Prostate gland (tissue), 2 donors: ENCODE results near the gene CHRNB4. TPM values are rescaled to one million over a fixed set of nuclear protein-coding genes. Genes with fewer than 3 reads are reported as not detected.

Experiments used
- DNase-seq: peaks from one replicate; pipeline ENCODE4 v3.0.0-alpha.2; 2019; ENCODE audit warnings: low spot score
- H3K27ac ChIP-seq, 2 donors: fragments of 200-600 bp; sonication (generic); 2 replicates each; pipeline ENCODE4 v1.5.1; 2017 to 2019
- H3K27me3 ChIP-seq: fragments of 200-600 bp; sonication (generic); replicated peaks from 2 replicates; pipeline ENCODE4 v1.5.1; 2019; ENCODE audit not compliant: insufficient read depth
- H3K36me3 ChIP-seq, 2 donors: fragments of 200-600 bp; sonication (generic); 1 replicate in 1 of 2; 2 replicates in 1 of 2; pipeline versions ENCODE4 v1.5.1 to v1.8.1; 2017 to 2019
- H3K4me1 ChIP-seq: fragments of 200-600 bp; sonication (generic); replicated peaks from 2 replicates; pipeline ENCODE4 v1.5.1; 2019
- H3K4me3 ChIP-seq, 2 donors: fragments of 200-600 bp; sonication (generic); 2 replicates each; pipeline ENCODE4 v1.5.1; 2017 to 2019
- H3K9me3 ChIP-seq: fragments of 200-600 bp; sonication (generic); 2 replicates; pipeline ENCODE4 v1.5.1; 2017
- POLR2A ChIP-seq: fragments of 450-650 bp; IDR thresholded peaks from one replicate; pipeline ENCODE4 v1.6.1; 2016; ENCODE audit warnings: antibody characterized with exemption, mild to moderate bottlenecking
- POLR2AphosphoS5 ChIP-seq: sonication (generic); formaldehyde crosslinking; IDR thresholded peaks from one replicate; pipeline ENCODE4 v1.6.1; 2017; ENCODE audit warnings: antibody characterized with exemption
- WGBS: methylation state at CpG from one replicate; pipeline ENCODE4 v1.1.5; 2018; 5-methylcytosine and 5-hydroxymethylcytosine counted together
- intact Hi-C: fragments of 100-400 bp; cut with DNase I; formaldehyde crosslinking; loops from one replicate; pipeline ENCODE4 v1.14.2; 2022
- total RNA-seq, 2 donors: library from RNA; depleted of rRNA; stranded (reverse); fragments of >200 nt; gene quantifications; one replicate each; pipeline ENCODE4 v1.1.0, GENCODE V29; 2016
- TF ChIP-seq, protein P1 (sequence below), 4 experiments: fragments of 200-600 bp in 2 of 4; fragments of 450-650 bp in 2 of 4; sonication (generic) in 2 of 4; IDR thresholded peaks; 1 replicate in 3 of 4; 2 replicates in 1 of 4; pipeline ENCODE4 v1.5.1; 2016 to 2019; ENCODE audit warnings: antibody characterized with exemption in 4 of 4, mild to moderate bottlenecking in 2 of 4, moderate library complexity in 2 of 4

Gene CHRNB4
- total RNA-seq, 2 donors from 2014 or later = 3.0 TPM; not detected in 1

DNA sequence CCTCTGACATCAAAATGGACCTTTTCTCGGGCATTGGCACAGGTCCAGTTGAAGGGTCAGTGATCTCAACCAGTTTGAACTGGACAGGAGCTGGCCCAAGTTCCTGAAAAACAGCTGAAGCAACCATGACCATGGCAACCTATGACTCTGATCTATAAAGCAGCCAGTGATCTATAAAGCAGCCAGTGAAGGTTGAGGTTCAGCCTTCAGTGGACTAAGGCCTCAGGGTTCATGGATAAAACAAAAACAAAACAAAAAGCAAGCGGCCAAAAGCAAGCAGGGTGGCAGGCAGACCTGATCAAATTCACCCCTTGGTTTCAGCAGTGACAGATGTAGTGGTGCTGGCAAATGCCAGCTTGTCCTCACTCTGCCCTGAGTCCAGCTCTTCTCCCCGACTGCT lies 10.0 kb upstream of the CHRNB4 start:
- TF ChIP-seq, protein P1, sequence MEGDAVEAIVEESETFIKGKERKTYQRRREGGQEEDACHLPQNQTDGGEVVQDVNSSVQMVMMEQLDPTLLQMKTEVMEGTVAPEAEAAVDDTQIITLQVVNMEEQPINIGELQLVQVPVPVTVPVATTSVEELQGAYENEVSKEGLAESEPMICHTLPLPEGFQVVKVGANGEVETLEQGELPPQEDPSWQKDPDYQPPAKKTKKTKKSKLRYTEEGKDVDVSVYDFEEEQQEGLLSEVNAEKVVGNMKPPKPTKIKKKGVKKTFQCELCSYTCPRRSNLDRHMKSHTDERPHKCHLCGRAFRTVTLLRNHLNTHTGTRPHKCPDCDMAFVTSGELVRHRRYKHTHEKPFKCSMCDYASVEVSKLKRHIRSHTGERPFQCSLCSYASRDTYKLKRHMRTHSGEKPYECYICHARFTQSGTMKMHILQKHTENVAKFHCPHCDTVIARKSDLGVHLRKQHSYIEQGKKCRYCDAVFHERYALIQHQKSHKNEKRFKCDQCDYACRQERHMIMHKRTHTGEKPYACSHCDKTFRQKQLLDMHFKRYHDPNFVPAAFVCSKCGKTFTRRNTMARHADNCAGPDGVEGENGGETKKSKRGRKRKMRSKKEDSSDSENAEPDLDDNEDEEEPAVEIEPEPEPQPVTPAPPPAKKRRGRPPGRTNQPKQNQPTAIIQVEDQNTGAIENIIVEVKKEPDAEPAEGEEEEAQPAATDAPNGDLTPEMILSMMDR (IDR thresholded peaks at IDR 0.05) = no peak
- no peak for TF ChIP-seq POLR2A
- TF ChIP-seq POLR2AphosphoS5 = no peak
- no peaks in the 10 kb centered on the region for H3K27me3 ChIP-seq
- H3K27ac ChIP-seq = no peak overlapping the region
- no peaks in the 10 kb centered on the region for H3K36me3 ChIP-seq
- H3K4me3 ChIP-seq = no peak overlapping the region
- no peak for DNase-seq
- H3K4me1 ChIP-seq = no peaks in the 10 kb centered on the region
- WGBS = 71% methylated on average over 3 of the region's 3 CpGs
- H3K9me3 ChIP-seq = no peaks in the 10 kb centered on the region
- intact Hi-C loops = no loop called here

DNA sequence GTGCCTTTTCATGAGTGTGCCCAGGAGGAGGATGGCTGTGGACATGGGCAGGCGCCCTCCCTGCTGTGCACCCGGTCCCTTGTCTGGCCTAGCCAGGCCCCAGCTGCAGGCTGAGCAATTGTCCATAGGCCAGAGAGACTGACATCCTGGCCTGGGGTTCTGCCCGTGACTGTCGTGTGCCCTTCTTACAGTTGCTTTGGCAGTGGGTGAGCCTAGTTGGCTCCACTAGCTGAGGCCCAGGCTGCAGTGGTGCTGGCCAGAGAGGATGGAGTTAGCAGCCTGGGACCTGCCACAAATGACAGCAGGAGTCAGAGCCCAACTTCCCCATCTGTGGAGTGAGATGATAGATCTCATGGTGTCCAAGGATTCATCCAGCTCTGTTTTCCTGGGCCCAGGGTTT lies 9.0 kb upstream of the CHRNB4 start:
- no peak overlapping the region for H3K27ac ChIP-seq
- H3K36me3 ChIP-seq = no peaks in the 10 kb centered on the region
- H3K27me3 ChIP-seq = no peaks in the 10 kb centered on the region
- no peak for TF ChIP-seq POLR2A
- TF ChIP-seq, protein P1 (IDR thresholded peaks at IDR 0.05) = no peak
- no peak for TF ChIP-seq POLR2AphosphoS5
- no peaks in the 10 kb centered on the region for H3K4me1 ChIP-seq
- intact Hi-C loops = no loop called here
- no peaks in the 10 kb centered on the region for H3K9me3 ChIP-seq
- no peak overlapping the region for H3K4me3 ChIP-seq
- WGBS = 80% methylated on average over 4 of the region's 4 CpGs
- DNase-seq = no peak

DNA sequence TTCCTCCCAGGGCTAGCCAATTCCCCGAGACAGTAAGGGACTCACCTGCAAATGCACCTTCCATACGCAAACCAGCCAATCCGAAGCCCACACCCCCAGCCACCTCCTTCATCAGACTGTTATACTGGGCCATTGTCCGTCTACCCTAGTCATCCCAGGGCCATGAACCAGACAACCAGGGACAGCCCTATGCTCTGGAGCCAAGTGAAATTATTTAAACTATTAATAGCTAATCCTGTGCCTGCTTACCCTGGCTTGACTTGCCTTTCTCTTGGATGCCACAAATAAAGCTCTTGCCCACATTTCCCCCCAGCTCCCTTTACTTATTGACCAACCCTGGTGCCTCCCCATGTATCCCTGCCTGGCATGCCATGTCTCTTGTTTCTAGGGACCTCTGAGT lies 4.0 kb upstream of the CHRNB4 start:
- intact Hi-C loops = no loop called here
- no peaks in the 10 kb centered on the region for H3K9me3 ChIP-seq
- WGBS = 97% methylated on average over 4 of the region's 4 CpGs
- H3K4me1 ChIP-seq = no peaks in the 10 kb centered on the region
- no peak overlapping the region for H3K4me3 ChIP-seq
- TF ChIP-seq, protein P1 (IDR thresholded peaks at IDR 0.05) = no peak
- TF ChIP-seq POLR2AphosphoS5 = no peak
- no peak for TF ChIP-seq POLR2A
- H3K36me3 ChIP-seq = no peaks in the 10 kb centered on the region
- no peaks in the 10 kb centered on the region for H3K27me3 ChIP-seq
- no peak for DNase-seq
- no peak overlapping the region for H3K27ac ChIP-seq

DNA sequence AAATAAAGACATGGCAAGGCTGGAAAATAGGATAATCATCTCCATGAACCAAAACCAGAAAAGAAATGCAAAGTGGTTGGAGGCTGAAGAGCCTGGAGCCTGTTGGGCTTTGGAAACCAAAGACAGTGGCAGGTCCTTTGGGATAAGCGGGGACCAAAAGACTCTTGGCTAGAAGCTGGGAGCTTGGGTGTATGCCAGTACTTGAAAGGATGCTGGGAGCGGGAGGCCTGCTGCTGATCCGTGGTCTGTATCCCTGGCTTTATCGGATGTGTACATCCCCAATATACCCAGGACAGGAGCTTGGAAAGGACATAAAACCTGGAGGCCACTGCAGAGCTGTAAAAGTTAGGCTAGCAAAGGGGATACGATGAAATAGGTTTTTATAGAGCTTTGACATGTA lies 1.3 kb upstream of the CHRNB4 start:
- 74% methylated on average over 5 of the region's 5 CpGs for WGBS
- no peak for DNase-seq
- Histone ChIP-seq H3K4me3 (no peak overlapping the region), H3K4me1 (no peaks in the 10 kb centered on the region), H3K36me3 (no peaks in the 10 kb centered on the region), H3K9me3 (no peaks in the 10 kb centered on the region), H3K27me3 (no peaks in the 10 kb centered on the region), H3K27ac (no peak overlapping the region)
- TF ChIP-seq, protein P1 (IDR thresholded peaks at IDR 0.05) = no peak
- no peak for TF ChIP-seq POLR2A
- intact Hi-C loops = no loop called here

DNA sequence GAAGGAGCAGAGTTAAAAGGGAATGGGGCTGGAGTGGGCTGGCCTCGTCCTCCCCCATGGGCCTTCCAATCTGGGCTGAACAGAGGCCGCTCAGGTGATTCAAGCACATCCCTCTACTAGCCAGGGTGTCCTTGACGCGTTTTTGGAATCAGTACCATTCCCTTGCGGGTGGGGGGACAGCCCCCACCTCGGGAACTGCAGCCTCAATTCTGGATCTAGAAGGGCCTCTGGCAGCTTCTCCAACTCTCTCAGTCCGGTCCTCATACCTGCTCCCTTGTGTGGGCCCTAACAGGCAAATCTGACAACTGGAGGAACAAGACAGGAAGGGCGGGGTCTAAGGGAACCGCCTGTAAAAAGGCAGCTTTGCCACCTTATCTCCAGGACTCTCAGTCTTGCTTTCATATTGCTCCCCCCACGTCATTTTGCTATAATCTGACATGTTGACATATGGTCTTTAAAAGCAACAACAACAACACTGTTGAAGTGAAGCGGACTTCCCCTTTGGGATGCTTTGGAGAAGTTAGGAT lies 802 bp upstream of the CHRNB4 start:
- no peaks in the 10 kb centered on the region for H3K27me3 ChIP-seq
- WGBS = 80% methylated on average over 11 of the region's 11 CpGs
- no peaks in the 10 kb centered on the region for H3K36me3 ChIP-seq
- TF ChIP-seq POLR2AphosphoS5 (no peak), POLR2A (no peak)
- TF ChIP-seq, protein P1 (IDR thresholded peaks at IDR 0.05) = no peak
- H3K9me3 ChIP-seq = no peaks in the 10 kb centered on the region
- no peaks in the 10 kb centered on the region for H3K4me1 ChIP-seq
- no peak overlapping the region for H3K27ac ChIP-seq
- no peak for DNase-seq
- intact Hi-C loops = no loop called here
- H3K4me3 ChIP-seq = no peak overlapping the region
